GM10847 (cell line): ENCODE results near the gene XXYLT1.

Experiments used
- POLR2A ChIP-seq: IDR thresholded peaks from 2 replicates; pipeline ENCODE4 v1.6.1; 2011; ENCODE audit not compliant: insufficient read length; ENCODE audit errors: extremely low read depth

XXYLT1 gene

GRCh38 chr3:195120267-195120601 lies 150.7 kb downstream of the XXYLT1 start:
- TF ChIP-seq POLR2A, result no peak

- TF ChIP-seq POLR2A, result no peak
Measured at GRCh38 chr3:195119461-195120266, 151.3 kb downstream of the XXYLT1 start.

DNA sequence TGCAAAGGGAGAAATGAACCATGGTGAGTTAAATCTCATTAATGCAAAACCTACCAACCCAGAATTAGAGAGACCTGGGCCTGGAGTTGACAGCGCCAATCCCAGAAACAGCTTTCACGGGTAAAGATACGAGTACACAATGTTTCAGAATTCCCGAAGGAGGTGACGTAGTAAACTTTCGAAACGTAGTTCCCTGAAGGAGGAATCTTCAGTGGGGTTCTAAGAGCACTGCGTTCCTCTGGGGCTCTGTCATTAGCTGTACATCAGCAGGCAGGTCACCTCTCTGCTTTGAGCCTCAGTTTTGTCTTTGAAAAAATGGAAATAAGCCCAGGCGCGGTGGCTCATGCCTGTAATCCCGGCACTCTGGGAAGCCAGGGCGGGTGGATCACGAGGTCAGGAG lies 152.3 kb downstream of the XXYLT1 start:
- TF ChIP-seq POLR2A, result no peak

DNA sequence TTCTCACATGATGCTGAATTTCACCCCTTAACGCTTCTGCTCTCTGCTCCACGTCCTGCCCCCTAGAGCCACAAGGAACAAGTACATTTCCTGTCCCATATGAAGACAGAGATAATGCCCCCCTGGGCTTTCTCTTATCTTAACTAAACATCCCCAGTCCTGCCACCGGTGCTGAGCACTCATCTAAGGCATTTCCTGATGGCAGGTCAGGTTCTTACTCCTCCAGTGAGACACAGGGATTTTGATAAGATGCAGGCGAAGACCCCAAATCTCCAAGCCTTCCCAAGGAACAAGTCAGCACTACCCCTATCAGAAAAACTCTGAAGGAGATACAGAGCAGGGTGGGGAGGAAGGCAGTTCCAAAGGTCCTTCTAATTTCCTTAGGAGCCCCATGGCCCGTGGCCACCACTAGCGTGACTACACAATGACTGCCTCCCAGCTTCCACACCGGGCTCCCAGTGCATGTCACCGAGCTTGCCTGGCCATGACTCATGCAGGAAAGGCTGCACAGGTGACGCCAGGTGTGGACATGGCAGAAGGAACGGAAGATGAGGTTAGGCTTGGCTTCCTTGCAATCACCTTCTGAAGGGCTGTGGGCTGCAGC lies 152.9 kb downstream of the XXYLT1 start:
- no peak for TF ChIP-seq POLR2A

- no peak for TF ChIP-seq POLR2A
Measured at GRCh38 chr3:195116407-195117185, 154.4 kb downstream of the XXYLT1 start.

DNA sequence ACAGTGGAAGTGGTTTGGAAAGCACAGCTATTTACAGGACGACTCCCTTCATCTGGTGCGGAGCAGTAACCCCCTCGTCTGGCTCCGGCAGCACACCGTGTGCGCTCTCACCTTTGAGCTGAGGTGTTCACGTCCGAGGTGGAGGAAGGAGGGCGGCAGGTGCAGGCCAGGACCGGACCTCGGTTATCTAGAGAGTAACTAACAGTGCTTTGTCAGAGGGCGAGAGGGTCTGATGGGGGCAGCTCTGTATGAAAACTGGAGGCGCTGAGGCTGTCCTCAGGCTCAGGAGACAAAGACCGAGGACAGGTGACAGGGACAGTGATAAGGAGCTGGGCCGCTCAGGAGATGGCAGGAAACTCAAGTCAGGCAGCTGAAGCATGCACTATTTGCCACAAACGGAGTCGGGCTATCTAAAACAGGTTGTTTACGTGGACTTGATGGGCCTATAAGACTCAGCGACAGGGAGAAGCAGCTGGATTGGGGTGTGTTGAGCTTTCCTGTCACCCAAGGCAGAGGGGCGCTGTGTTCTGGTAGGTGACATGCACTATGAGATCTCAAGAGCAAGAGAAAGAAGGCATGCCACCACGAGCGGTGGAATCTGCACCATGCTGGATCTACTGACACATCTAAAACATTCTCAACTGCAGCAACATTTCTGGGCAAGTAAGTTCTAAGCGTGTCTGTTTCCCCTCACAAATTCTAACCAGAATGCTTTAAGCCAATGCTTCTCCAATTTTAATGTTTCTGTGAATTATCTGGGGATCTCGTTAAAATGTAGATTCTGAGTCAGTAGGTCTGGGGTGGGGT lies 155.2 kb downstream of the XXYLT1 start:
- no peak for TF ChIP-seq POLR2A

GRCh38 chr3:195114786-195115599 lies 156.0 kb downstream of the XXYLT1 start:
- TF ChIP-seq POLR2A, result no peak

- no peak for TF ChIP-seq POLR2A
Measured at GRCh38 chr3:195113536-195114425, 157.2 kb downstream of the XXYLT1 start.

- no peak for TF ChIP-seq POLR2A
Measured at GRCh38 chr3:195113048-195113447, 157.9 kb downstream of the XXYLT1 start.

- TF ChIP-seq POLR2A, result no peak
Measured at GRCh38 chr3:195112361-195112791, 158.6 kb downstream of the XXYLT1 start.

- TF ChIP-seq POLR2A, result no peak
Measured at GRCh38 chr3:195111766-195112165, 159.2 kb downstream of the XXYLT1 start.

- TF ChIP-seq POLR2A, result no peak
Measured at GRCh38 chr3:195111319-195111705, 159.6 kb downstream of the XXYLT1 start.

GRCh38 chr3:195110647-195111318 lies 160.2 kb downstream of the XXYLT1 start:
- TF ChIP-seq POLR2A, result no peak
